K562 (cell line): Measurements from ENCODE around the gene SEMA3G. TPM values are rescaled to one million over a fixed set of nuclear protein-coding genes. Genes with fewer than 3 reads are reported as not detected.

Source experiments
- BHLHE40 ChIP-seq: IDR thresholded peaks from 2 replicates; pipeline ENCODE4 v1.6.1; 2011; ENCODE audit warnings: low read length, improper control_type of control experiment
- CREB1 ChIP-seq, 2 experiments: sonication (generic) in 1 of 2; formaldehyde crosslinking in 1 of 2; IDR thresholded peaks; 2 replicates each; pipeline versions ENCODE4 v1.6.1 to v1.8.0; 2012 to 2022; ENCODE audit warnings: inconsistent platforms in 1 of 2, mild to moderate bottlenecking in 1 of 2, missing genetic modification reagents in 1 of 2, moderate library complexity in 1 of 2
- CREM ChIP-seq: IDR thresholded peaks from 2 replicates; pipeline ENCODE4 v1.6.1; 2014; ENCODE audit warnings: antibody characterized with exemption, low read depth
- CTBP1 ChIP-seq: fragments of 450-650 bp; IDR thresholded peaks from 2 replicates; pipeline ENCODE4 v1.6.1; 2016; ENCODE audit warnings: borderline replicate concordance
- DMBX1 ChIP-seq: fragments of 250-450 bp; sonication (Bioruptor Pico); IDR thresholded peaks from 2 replicates; pipeline ENCODE4 v1.8.0; 2022; ENCODE audit warnings: inconsistent platforms, mild to moderate bottlenecking, moderate library complexity, borderline replicate concordance
- FUS ChIP-seq: fragments of 200-400 bp; formaldehyde crosslinking; optimal IDR thresholded peaks from 2 replicates; pipeline ENCODE3; 2017; ENCODE audit warnings: low read depth, low read length
- GABPB1 ChIP-seq: sonication (generic); formaldehyde crosslinking; IDR thresholded peaks from 2 replicates; pipeline ENCODE4 v1.8.0; 2022; ENCODE audit warnings: mild to moderate bottlenecking, missing genetic modification reagents
- JUND ChIP-seq, 2 experiments: IDR thresholded peaks; 2 replicates in 1 of 2; 3 replicates in 1 of 2; pipeline ENCODE4 v1.6.1; 2011; ENCODE audit warnings: borderline replicate concordance in 2 of 2, low read depth in 2 of 2, low read length in 2 of 2, improper control_type of control experiment in 1 of 2, missing biosample characterization in 1 of 2, missing genetic modification characterization in 1 of 2, missing genetic modification reagents in 1 of 2
- NRF1 ChIP-seq, 2 experiments: fragments of 450-650 bp; IDR thresholded peaks in 1 of 2; conservative IDR thresholded peaks in 1 of 2; 2 replicates each; pipeline ENCODE4 v1.6.1; 2014; ENCODE audit warnings: mild to moderate bottlenecking in 2 of 2
- POLR2G ChIP-seq: fragments of 200-400 bp; formaldehyde crosslinking; IDR thresholded peaks from 2 replicates; pipeline ENCODE4 v1.6.1; 2017; ENCODE audit warnings: low read depth, mild to moderate bottlenecking, antibody characterized with exemption, low read length, moderate library complexity
- RBFOX2 ChIP-seq: fragments of 200-400 bp; formaldehyde crosslinking; IDR thresholded peaks from 2 replicates; pipeline ENCODE4 v1.6.1; 2017; ENCODE audit warnings: low read depth, mild to moderate bottlenecking, low read length, moderate library complexity
- SMC3 ChIP-seq: conservative IDR thresholded peaks from 2 replicates; pipeline ENCODE4 v1.6.1; 2011; ENCODE audit warnings: low read depth, low read length, improper control_type of control experiment; ENCODE audit not compliant: insufficient read depth
- ZNF76 ChIP-seq: fragments of 250-450 bp; sonication (Bioruptor Pico); IDR thresholded peaks from 2 replicates; pipeline ENCODE4 v1.4.0; 2020; ENCODE audit warnings: mild to moderate bottlenecking, moderate library complexity, borderline replicate concordance
- polyA plus RNA-seq, 8 experiments: library from polyadenylated mRNA; depleted of rRNA in 4 of 8; stranded (reverse) in 5 of 8; unstranded in 3 of 8; fragments of >200 nt; fragmentation: Nextera tagmentation in 2 of 8; fragmentation: Illumina TruSeq in 1 of 8; extraction: Ambion mirVana in 2 of 8; extraction: Trizol in 1 of 8; gene quantifications; 2 replicates each; pipeline versions ENCODE4 v1.2.1 to v1.2.3, GENCODE V29; 2011 to 2014; ENCODE audit warnings: inconsistent platforms in 1 of 8, missing spikeins in 1 of 8
- total RNA-seq, 7 experiments: library from RNA; depleted of rRNA in 6 of 7; stranded (reverse); fragments of >200 nt in 6 of 7; fragmentation: Illumina TruSeq in 2 of 7; extraction: Trizol in 2 of 7; gene quantifications; 2 replicates each; pipeline versions ENCODE4 v1.2.1 to v1.2.3, GENCODE V29; 2011 to 2021; ENCODE audit warnings: low replicate concordance in 1 of 7
- TF ChIP-seq, protein P1 (sequence below): fragments of 450-650 bp; formaldehyde crosslinking; IDR thresholded peaks from 2 replicates; pipeline ENCODE4 v1.4.0; 2020; ENCODE audit warnings: mild to moderate bottlenecking
- TF ChIP-seq, protein P2 (sequence below): sonication (generic); formaldehyde crosslinking; IDR thresholded peaks from 2 replicates; pipeline ENCODE4 v1.9.0; 2022; ENCODE audit warnings: mild to moderate bottlenecking, missing genetic modification reagents
- TF ChIP-seq, protein P3 (sequence below), 2 experiments: fragments of 450-650 bp; formaldehyde crosslinking in 1 of 2; IDR thresholded peaks; 2 replicates each; pipeline versions ENCODE4 v1.4.0 to v1.6.1; 2014 to 2020; ENCODE audit warnings: mild to moderate bottlenecking in 2 of 2, borderline replicate concordance in 1 of 2, low read depth in 1 of 2

Gene SEMA3G
- total and polyA plus RNA-seq, 9 of the 15 experiments (the other 6 are each of a cell fraction or from before 2014, with no cell fraction given): 0.04 to 0.07 (median 0.05) TPM; not detected in 6

DNA sequence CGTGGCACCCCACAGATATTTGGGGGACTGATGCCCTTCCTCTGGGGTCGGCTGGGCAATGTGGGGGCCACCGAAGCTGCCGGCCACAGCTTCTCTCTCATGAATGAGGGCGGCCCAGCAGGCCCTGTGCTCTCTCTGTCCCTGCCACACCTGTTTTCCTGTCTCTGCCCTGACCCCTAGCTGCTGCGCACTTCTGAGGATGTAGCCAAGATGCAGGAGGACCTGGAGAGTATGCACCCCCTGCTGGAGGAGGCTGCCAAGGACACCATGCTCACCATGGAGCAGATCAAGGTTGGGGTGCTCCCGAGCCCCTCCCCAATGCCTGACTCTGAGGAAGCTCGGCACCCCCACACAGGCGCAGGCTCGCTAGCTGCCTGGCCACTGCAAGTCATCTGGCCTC, 59.7 kb downstream of the SEMA3G start (continued):
- TF ChIP-seq, protein P1, sequence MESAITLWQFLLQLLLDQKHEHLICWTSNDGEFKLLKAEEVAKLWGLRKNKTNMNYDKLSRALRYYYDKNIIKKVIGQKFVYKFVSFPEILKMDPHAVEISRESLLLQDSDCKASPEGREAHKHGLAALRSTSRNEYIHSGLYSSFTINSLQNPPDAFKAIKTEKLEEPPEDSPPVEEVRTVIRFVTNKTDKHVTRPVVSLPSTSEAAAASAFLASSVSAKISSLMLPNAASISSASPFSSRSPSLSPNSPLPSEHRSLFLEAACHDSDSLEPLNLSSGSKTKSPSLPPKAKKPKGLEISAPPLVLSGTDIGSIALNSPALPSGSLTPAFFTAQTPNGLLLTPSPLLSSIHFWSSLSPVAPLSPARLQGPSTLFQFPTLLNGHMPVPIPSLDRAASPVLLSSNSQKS (CRISPR knock-in tag): no peak
- TF ChIP-seq CREB1 (IDR thresholded peaks at IDR 0.05) (no peak), CREB1 (CRISPR knock-in tag; IDR thresholded peaks at IDR 0.05) (0 out of 2 replicates have a peak, but pooled peaks have one; percentile 22), CTBP1 (peak; percentile 73), FUS (no peak), JUND (IDR thresholded peaks at IDR 0.05; ENCODE audit: borderline replicate concordance, low read depth, low read length) (peak; percentile 31; the same call in 1 of the 2 replicates), JUND (tag; IDR thresholded peaks at IDR 0.05; ENCODE audit: borderline replicate concordance, low read depth, low read length) (no peak; the same call in 2 of the 3 replicates), BHLHE40 (0 out of 2 replicates have a peak, but pooled peaks have one; percentile 18), NRF1 (conservative IDR thresholded peaks at IDR 0.05 in 1 of 2, IDR thresholded peaks at IDR 0.05 in 1 of 2) (peak; percentile 48 to 65), ZNF76 (no peak), GABPB1 (CRISPR knock-in tag) (peak; percentile 24; the same call in 1 of the 2 replicates), DMBX1 (CRISPR knock-in tag) (no peak), CREM (peak; percentile 31; the same call in 1 of the 2 replicates), POLR2G (0 out of 2 replicates have a peak, but pooled peaks have one; percentile 3), RBFOX2 (0 out of 2 replicates have a peak, but pooled peaks have one; percentile 15), SMC3 (peak; percentile 78)
- TF ChIP-seq, protein P2, sequence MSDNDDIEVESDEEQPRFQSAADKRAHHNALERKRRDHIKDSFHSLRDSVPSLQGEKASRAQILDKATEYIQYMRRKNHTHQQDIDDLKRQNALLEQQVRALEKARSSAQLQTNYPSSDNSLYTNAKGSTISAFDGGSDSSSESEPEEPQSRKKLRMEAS: peak; percentile 57; the same call in 1 of the 2 replicates
- TF ChIP-seq, protein P3, sequence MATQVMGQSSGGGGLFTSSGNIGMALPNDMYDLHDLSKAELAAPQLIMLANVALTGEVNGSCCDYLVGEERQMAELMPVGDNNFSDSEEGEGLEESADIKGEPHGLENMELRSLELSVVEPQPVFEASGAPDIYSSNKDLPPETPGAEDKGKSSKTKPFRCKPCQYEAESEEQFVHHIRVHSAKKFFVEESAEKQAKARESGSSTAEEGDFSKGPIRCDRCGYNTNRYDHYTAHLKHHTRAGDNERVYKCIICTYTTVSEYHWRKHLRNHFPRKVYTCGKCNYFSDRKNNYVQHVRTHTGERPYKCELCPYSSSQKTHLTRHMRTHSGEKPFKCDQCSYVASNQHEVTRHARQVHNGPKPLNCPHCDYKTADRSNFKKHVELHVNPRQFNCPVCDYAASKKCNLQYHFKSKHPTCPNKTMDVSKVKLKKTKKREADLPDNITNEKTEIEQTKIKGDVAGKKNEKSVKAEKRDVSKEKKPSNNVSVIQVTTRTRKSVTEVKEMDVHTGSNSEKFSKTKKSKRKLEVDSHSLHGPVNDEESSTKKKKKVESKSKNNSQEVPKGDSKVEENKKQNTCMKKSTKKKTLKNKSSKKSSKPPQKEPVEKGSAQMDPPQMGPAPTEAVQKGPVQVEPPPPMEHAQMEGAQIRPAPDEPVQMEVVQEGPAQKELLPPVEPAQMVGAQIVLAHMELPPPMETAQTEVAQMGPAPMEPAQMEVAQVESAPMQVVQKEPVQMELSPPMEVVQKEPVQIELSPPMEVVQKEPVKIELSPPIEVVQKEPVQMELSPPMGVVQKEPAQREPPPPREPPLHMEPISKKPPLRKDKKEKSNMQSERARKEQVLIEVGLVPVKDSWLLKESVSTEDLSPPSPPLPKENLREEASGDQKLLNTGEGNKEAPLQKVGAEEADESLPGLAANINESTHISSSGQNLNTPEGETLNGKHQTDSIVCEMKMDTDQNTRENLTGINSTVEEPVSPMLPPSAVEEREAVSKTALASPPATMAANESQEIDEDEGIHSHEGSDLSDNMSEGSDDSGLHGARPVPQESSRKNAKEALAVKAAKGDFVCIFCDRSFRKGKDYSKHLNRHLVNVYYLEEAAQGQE (IDR thresholded peaks at IDR 0.05; ENCODE audit: borderline replicate concordance): peak; percentile 73; the same call in 1 of the 2 replicates
- TF ChIP-seq, protein P3 (CRISPR knock-in tag; IDR thresholded peaks at IDR 0.05; ENCODE audit: low read depth): no peak
